ENCODE data around the gene GCGR.

- TF ChIP-seq ZNF384 (IDR thresholded peaks at IDR 0.05) (no peak), BHLHE40 (IDR thresholded peaks at IDR 0.05; ENCODE audit: borderline replicate concordance) (no peak), ARNT (IDR thresholded peaks at IDR 0.05) (no peak), CTBP1 (IDR thresholded peaks at IDR 0.05; ENCODE audit: borderline replicate concordance) (no peak), SUZ12 (IDR thresholded peaks at IDR 0.05) (no peak), FOXM1 (IDR thresholded peaks at IDR 0.05; ENCODE audit: borderline replicate concordance) (no peak)
Measured at GRCh38 chr17:81802856-81803643, 900 bp upstream of the GCGR start.
